Ishikawa (cell line): ENCODE data around the gene REPIN1.

Source experiments
- CEBPB ChIP-seq: IDR thresholded peaks from 2 replicates; pipeline ENCODE4 v1.6.1; 2012
- CREB1 ChIP-seq: IDR thresholded peaks from 2 replicates; pipeline ENCODE4 v1.6.1; 2012; ENCODE audit warnings: low read depth
- EGR1 ChIP-seq: IDR thresholded peaks from 2 replicates; pipeline ENCODE4 v1.6.1; 2012
- EP300 ChIP-seq: IDR thresholded peaks from 2 replicates; pipeline ENCODE4 v1.6.1; 2012; ENCODE audit warnings: borderline replicate concordance
- FOXM1 ChIP-seq: IDR thresholded peaks from 2 replicates; pipeline ENCODE4 v1.6.1; 2012; ENCODE audit warnings: low read depth, borderline replicate concordance
- NFIC ChIP-seq: IDR thresholded peaks from 2 replicates; pipeline ENCODE4 v1.6.1; 2012
- RAD21 ChIP-seq: IDR thresholded peaks from 2 replicates; pipeline ENCODE4 v1.6.1; 2012; ENCODE audit warnings: low read depth
- TAF1 ChIP-seq: IDR thresholded peaks from 2 replicates; pipeline ENCODE4 v1.6.1; 2012; ENCODE audit warnings: low read depth, mild to moderate bottlenecking
- TCF12 ChIP-seq: IDR thresholded peaks from 2 replicates; pipeline ENCODE4 v1.6.1; 2012; ENCODE audit warnings: low read depth
- TEAD4 ChIP-seq: IDR thresholded peaks from 2 replicates; pipeline ENCODE4 v1.6.1; 2012
- YY1 ChIP-seq: IDR thresholded peaks from 2 replicates; pipeline ENCODE4 v1.6.1; 2012; ENCODE audit warnings: low read depth
- ZBTB7A ChIP-seq: IDR thresholded peaks from 2 replicates; pipeline ENCODE4 v1.6.1; 2012; ENCODE audit warnings: low read depth
- TF ChIP-seq, protein P1 (sequence below): IDR thresholded peaks from 2 replicates; pipeline ENCODE4 v1.6.1; 2012
- TF ChIP-seq, protein P2 (sequence below): IDR thresholded peaks from 2 replicates; pipeline ENCODE4 v1.6.1; 2012
- TF ChIP-seq, protein P3 (sequence below): IDR thresholded peaks from 2 replicates; pipeline ENCODE4 v1.6.1; 2012; ENCODE audit warnings: low read depth, mild to moderate bottlenecking

Gene REPIN1

DNA sequence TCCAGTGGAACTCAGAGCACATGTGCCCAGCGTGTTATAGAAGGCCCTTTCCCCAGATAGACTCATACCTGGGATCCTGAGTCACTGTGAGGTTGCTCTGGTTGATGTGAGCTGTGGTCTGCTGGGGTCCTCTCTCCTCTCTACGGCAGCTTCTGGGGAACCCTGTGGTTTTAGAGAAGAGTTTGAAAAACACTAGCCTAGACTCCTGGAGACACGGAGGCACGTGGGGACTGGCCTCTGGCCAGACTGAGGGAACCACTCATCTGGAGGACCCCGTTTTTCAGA, 20.9 kb downstream of the REPIN1 start:
- TF ChIP-seq NFIC = no peak
- no peak for TF ChIP-seq TAF1
- TF ChIP-seq, protein P1, sequence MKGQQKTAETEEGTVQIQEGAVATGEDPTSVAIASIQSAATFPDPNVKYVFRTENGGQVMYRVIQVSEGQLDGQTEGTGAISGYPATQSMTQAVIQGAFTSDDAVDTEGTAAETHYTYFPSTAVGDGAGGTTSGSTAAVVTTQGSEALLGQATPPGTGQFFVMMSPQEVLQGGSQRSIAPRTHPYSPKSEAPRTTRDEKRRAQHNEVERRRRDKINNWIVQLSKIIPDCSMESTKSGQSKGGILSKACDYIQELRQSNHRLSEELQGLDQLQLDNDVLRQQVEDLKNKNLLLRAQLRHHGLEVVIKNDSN = no peak

DNA sequence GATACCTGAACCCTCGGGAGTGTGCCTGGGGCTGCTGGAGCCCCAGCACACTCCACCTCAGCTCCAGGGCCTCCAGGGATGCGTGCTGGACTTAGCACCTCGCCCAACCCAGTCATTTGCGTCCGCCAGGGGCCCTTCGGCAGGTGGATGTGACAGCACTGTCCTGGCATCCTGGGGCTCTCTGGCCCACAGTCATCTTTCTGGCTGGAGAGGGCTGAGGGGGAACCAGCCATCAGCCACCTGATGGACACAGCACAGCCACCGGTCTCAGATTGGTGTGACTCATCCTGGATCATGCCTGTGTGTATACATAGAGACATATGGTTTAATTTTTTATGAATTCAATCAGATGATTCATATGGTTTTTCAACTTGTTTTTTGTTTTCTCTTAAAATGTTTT, 21.6 kb downstream of the REPIN1 start:
- TF ChIP-seq, protein P2, sequence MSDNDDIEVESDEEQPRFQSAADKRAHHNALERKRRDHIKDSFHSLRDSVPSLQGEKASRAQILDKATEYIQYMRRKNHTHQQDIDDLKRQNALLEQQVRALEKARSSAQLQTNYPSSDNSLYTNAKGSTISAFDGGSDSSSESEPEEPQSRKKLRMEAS = no peak
- TF ChIP-seq TCF12 = no peak
- no peak for TF ChIP-seq EGR1
- TF ChIP-seq FOXM1 = no peak
- TF ChIP-seq, protein P3, sequence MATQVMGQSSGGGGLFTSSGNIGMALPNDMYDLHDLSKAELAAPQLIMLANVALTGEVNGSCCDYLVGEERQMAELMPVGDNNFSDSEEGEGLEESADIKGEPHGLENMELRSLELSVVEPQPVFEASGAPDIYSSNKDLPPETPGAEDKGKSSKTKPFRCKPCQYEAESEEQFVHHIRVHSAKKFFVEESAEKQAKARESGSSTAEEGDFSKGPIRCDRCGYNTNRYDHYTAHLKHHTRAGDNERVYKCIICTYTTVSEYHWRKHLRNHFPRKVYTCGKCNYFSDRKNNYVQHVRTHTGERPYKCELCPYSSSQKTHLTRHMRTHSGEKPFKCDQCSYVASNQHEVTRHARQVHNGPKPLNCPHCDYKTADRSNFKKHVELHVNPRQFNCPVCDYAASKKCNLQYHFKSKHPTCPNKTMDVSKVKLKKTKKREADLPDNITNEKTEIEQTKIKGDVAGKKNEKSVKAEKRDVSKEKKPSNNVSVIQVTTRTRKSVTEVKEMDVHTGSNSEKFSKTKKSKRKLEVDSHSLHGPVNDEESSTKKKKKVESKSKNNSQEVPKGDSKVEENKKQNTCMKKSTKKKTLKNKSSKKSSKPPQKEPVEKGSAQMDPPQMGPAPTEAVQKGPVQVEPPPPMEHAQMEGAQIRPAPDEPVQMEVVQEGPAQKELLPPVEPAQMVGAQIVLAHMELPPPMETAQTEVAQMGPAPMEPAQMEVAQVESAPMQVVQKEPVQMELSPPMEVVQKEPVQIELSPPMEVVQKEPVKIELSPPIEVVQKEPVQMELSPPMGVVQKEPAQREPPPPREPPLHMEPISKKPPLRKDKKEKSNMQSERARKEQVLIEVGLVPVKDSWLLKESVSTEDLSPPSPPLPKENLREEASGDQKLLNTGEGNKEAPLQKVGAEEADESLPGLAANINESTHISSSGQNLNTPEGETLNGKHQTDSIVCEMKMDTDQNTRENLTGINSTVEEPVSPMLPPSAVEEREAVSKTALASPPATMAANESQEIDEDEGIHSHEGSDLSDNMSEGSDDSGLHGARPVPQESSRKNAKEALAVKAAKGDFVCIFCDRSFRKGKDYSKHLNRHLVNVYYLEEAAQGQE = no peak
- no peak for TF ChIP-seq TEAD4
- no peak for TF ChIP-seq TAF1
- TF ChIP-seq NFIC = no peak
- no peak for TF ChIP-seq RAD21
- TF ChIP-seq, protein P1 = no peak
- TF ChIP-seq ZBTB7A = no peak
- no peak for TF ChIP-seq CREB1
- no peak for TF ChIP-seq EP300
- TF ChIP-seq CEBPB = no peak
- TF ChIP-seq YY1 = no peak

DNA sequence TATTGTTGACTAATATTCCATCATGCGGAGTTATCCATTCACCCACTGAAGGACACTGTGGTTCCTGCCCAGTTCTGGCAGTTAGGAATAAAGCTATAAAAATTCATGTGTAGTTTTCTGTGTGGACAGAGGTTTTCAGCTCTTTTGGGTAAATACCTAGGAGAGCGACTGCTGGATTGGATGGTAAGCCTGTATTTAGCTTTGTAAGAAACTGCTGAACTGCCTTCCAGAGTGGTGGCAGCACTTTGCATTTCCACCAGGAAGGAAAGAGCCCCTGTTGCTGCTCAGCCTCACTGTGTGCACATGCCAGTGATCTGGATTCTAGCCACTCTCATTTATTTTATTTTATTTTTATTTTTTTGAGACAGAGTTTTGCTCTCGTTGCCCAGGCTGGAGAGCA, 24.7 kb downstream of the REPIN1 start:
- TF ChIP-seq TAF1 (no peak), CEBPB (no peak), RAD21 (no peak), YY1 (no peak), TEAD4 (no peak), TCF12 (no peak), EGR1 (no peak), NFIC (no peak), ZBTB7A (no peak), EP300 (no peak), CREB1 (no peak), FOXM1 (no peak)
- TF ChIP-seq, protein P1 = no peak
- TF ChIP-seq, protein P3 = no peak
- TF ChIP-seq, protein P2 = no peak

DNA sequence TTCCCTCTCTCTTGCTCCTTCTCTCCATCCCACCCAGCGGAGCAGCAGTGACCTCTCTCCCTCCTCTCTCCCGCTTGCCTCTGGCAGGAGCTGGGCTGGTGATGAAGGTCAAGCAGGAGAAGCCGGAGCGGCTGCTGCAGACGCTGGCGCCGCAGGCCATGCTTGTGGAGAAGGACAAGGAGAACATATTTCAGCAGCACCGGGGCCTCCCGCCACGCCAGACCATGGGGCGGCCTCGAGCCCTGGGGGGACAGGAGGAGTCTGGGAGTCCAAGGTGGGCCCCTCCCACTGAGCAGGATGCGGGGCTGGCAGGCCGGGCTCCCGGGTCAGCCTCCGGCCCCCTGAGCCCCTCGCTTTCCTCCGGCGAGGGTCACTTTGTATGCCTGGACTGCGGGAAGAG, 27.8 kb downstream of the REPIN1 start:
- no peak for TF ChIP-seq TCF12

DNA sequence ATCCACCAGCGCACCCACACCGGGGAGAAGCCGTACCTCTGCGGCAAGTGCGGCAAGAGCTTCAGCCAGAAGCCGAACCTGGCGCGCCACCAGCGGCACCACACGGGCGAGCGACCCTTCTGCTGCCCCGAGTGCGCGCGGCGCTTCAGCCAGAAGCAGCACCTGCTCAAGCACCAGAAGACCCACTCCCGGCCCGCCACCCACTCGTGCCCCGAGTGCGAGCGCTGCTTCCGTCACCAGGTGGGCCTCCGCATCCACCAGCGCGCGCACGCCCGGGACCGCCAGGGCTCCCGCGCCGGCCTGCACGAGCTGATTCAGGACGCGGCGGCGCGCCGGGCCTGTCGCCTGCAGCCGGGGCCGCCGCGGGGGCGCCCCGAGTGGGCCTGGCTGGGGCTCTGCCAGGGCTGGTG, 28.2 kb downstream of the REPIN1 start:
- TF ChIP-seq EGR1 = no peak
- TF ChIP-seq, protein P1 = no peak

DNA sequence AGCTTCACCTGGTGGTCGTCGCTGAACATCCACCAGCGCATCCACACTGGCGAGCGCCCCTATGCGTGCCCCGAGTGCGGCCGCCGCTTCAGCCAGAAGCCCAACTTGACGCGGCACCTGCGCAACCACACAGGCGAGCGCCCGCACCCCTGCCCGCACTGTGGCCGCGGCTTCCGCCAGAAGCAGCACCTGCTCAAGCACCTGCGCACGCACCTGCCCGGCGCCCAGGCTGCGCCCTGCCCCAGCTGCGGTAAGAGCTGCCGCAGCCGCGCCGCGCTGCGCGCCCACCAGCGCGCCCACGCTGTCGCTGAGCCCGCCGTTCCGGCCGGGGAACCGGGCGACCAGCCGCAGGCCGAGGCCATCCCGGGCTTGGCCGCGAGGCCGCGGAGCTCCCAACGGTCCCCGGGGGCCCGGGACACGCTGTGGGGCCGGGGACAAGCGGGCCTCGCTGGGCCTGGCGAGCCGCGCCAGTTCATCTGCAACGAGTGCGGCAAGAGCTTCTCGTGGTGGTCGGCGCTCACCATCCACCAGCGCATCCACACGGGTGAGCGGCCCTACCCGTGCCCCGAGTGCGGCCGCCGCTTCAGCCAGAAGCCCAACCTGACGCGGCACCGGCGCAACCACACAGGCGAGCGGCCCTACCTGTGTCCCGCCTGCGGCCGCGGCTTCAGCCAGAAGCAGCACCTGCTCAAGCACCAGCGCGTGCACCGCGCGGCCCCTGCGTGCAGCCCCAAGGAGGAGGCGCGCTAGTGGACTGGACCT, 28.9 kb downstream of the REPIN1 start:
- TF ChIP-seq, protein P2 = no peak
- TF ChIP-seq ZBTB7A (no peak), EP300 (no peak), TAF1 (no peak), TCF12 (no peak), TEAD4 (no peak), CEBPB (no peak), FOXM1 (no peak)
